HL-60 (cell line): ENCODE results near the gene LATS1.
"Not testable (repeated sequence)": the region's sequence is repeated elsewhere in the genome, so short reads cannot be mapped to it uniquely, and the experiment has no call there.

Source experiments
- DNase-seq, 2 experiments: peaks; one replicate each; pipeline ENCODE4 v3.0.0-alpha.2; 2010 to 2020; ENCODE audit warnings: low read depth in 1 of 2, low spot score in 1 of 2
- H3K27ac ChIP-seq: fragments of 250-450 bp; sonication (Bioruptor Pico); replicated peaks from 2 replicates; pipeline ENCODE4 v1.5.1; 2020; ENCODE audit warnings: mild to moderate bottlenecking, moderate library complexity
- H3K27me3 ChIP-seq: fragments of 250-450 bp; sonication (Bioruptor Pico); 2 replicates; pipeline ENCODE4 v1.5.1; 2021; ENCODE audit warnings: mild to moderate bottlenecking, moderate library complexity; ENCODE audit not compliant: insufficient read depth, poor library complexity, severe bottlenecking
- H3K4me3 ChIP-seq: replicated peaks from 2 replicates; pipeline ENCODE4 v1.5.1; 2011; ENCODE audit warnings: mild to moderate bottlenecking, control low read depth, low read length; ENCODE audit not compliant: insufficient read depth
- CTCF ChIP-seq: IDR thresholded peaks from one replicate; pipeline ENCODE4 v1.5.1; 2011; ENCODE audit warnings: low read length, control low read depth, inconsistent platforms; ENCODE audit not compliant: insufficient read depth
- GABPA ChIP-seq: IDR thresholded peaks from 2 replicates; pipeline ENCODE4 v1.6.1; 2012; ENCODE audit warnings: low read depth
- POLR2AphosphoS5 ChIP-seq: IDR thresholded peaks from 2 replicates; pipeline ENCODE4 v1.6.1; 2012; ENCODE audit warnings: low read depth
- REST ChIP-seq: IDR thresholded peaks from 2 replicates; pipeline ENCODE4 v1.6.1; 2012; ENCODE audit warnings: low read depth; ENCODE audit not compliant: insufficient replicate concordance
- SPI1 ChIP-seq: IDR thresholded peaks from 2 replicates; pipeline ENCODE4 v1.6.1; 2012; ENCODE audit warnings: low read depth, mild to moderate bottlenecking, borderline replicate concordance

LATS1 gene

GRCh38 chr6:149752600-149753373 lies 34.9 kb upstream of the LATS1 start:
- Histone ChIP-seq H3K4me3 (peak overlapping the region; percentile 25), H3K27ac (peak overlapping the region; percentile 93), H3K27me3 (no peaks in the 10 kb centered on the region)
- TF ChIP-seq CTCF (no peak), SPI1 (no peak), POLR2AphosphoS5 (no peak), GABPA (no peak), REST (no peak)
- peak; percentile 39 to 80 for DNase-seq

GRCh38 chr6:149751920-149752319 lies 34.0 kb upstream of the LATS1 start:
- DNase-seq, H3K27me3 ChIP-seq: not testable (repeated sequence)
- Histone ChIP-seq H3K4me3 (peak overlapping the region; percentile 86), H3K27ac (peak overlapping the region; percentile 93)

- Histone ChIP-seq H3K27ac (peak overlapping the region; percentile 93), H3K4me3 (peak overlapping the region; percentile 86), H3K27me3 (no peaks in the 10 kb centered on the region)
- TF ChIP-seq CTCF (no peak), POLR2AphosphoS5 (no peak), SPI1 (no peak), REST (no peak), GABPA (no peak)
- no peak for DNase-seq
Observed at GRCh38 chr6:149751239-149751638, 33.3 kb upstream of the LATS1 start.

GRCh38 chr6:149750136-149750609 lies 32.3 kb upstream of the LATS1 start:
- Histone ChIP-seq H3K27ac (peak overlapping the region; percentile 93), H3K4me3 (peak overlapping the region; percentile 86), H3K27me3 (no peaks in the 10 kb centered on the region)
- DNase-seq, result peak; percentile 58 to 71
- TF ChIP-seq POLR2AphosphoS5 (peak; percentile 49), REST (peak; percentile 81), SPI1 (no peak), GABPA (no peak), CTCF (no peak)
